ENCODE measurements around the gene GPR137. TPM values are rescaled to one million over a fixed set of nuclear protein-coding genes. Genes with fewer than 3 reads are reported as not detected.

Gene GPR137
- total and polyA plus RNA-seq, 2 experiments from 2014 or later: 35.7 to 37.6 TPM

DNA sequence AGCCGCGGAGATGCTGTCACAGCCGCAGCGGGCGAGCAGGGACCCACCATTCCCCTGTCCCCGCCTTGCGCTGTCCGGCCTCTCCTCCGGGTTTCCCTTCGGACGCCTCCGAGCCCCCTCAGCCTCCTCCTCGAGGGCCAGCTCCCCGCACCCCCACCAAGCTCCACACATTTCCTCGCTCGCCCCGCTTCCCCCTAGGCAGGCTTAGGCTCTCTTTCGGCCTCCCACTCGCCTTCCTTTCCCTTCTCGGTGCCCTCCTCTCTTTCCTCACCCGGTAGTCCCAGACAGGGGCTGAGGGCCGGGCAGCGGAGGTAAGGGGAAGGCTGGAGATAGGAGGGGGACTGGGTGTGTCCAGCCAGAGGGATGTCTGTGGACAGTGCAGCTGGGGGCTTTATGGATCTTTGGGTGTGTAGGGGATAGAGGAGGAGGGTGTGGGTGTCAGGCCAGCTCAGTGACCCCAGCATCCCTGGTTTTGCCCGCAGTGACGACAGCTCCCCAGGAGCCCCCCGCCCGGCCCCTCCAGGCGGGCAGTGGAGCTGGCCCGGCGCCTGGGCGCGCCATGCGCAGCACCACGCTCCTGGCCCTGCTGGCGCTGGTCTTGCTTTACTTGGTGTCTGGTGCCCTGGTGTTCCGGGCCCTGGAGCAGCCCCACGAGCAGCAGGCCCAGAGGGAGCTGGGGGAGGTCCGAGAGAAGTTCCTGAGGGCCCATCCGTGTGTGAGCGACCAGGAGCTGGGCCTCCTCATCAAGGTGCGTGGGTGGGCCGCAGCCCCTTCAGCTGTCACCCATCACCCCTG is 7.0 kb downstream of the GPR137 start:
- no peak for TF ChIP-seq EZH2phosphoT487 (IDR thresholded peaks at IDR 0.05; ENCODE audit: insufficient read depth, low read depth)
- TF ChIP-seq EZH2 (IDR thresholded peaks at IDR 0.05; ENCODE audit: insufficient read depth, poor library complexity, severe bottlenecking): peak; percentile 81
- Histone ChIP-seq H3K36me3 (ENCODE audit: low read depth) (no peaks in the 10 kb centered on the region), H4K20me1 (ENCODE audit: insufficient read depth) (no peaks in the 10 kb centered on the region), H3K4me2 (ENCODE audit: unreplicated experiment) (peak overlapping the region; percentile 45), H2AFZ (no peak overlapping the region), H3K4me3 (peak overlapping the region; percentile 58), H3K9ac (no peak overlapping the region), H3K27me3 (replicated peaks; ENCODE audit: insufficient read depth) (peaks cover 20% of the 10 kb centered on the region), H3K9me2 (ENCODE audit: insufficient read depth) (no peaks in the 10 kb centered on the region), H3K9me3 (ENCODE audit: low read depth) (no peaks in the 10 kb centered on the region), H3F3A (ENCODE audit: insufficient read depth) (no peaks in the 10 kb centered on the region), H3K79me2 (ENCODE audit: insufficient read depth) (no peaks in the 10 kb centered on the region), H3K4me1 (ENCODE audit: insufficient read depth) (0 out of 2 replicates have a peak, but pooled peaks cover 2% of the 10 kb centered on the region), H3K27ac (no peak overlapping the region)
- 51 to 64% methylated on average over 14 to 35 of the region's 42 CpGs for WGBS, 2 experiments (ENCODE audit: low coverage in 1 of 2, low lambda C conversion rate in 2 of 2, missing lambda C conversion rate in 2 of 2)
- no peak for DNase-seq
- in situ Hi-C loops (cut with MboI): no loop called here

DNA sequence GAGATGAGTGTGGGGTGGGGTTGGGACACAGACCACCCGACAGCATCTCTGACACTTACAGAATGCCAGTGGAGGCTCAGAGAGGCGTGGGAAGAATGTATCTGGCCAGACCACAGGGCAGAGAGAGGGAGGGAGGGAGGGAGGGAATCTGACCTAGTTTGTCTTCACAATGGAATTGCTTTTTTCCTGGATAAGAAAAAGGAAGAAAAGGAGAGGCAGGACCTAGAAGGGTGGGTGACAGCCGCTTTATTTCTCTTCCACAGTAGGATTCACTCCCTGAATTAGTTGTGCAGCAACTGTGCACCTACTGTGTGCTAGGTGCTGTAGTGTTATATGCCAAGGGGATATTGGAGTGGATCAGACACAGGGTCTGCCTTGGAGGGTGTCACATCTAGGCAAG is 9.1 kb downstream of the GPR137 start:
- Histone ChIP-seq H3K4me1 (ENCODE audit: insufficient read depth) (0 out of 2 replicates have a peak, but pooled peaks cover 4% of the 10 kb centered on the region), H3K36me3 (ENCODE audit: low read depth) (no peaks in the 10 kb centered on the region), H3K4me3 (no peak overlapping the region), H3K9me3 (ENCODE audit: low read depth) (no peaks in the 10 kb centered on the region), H4K20me1 (ENCODE audit: insufficient read depth) (no peaks in the 10 kb centered on the region), H3K27ac (no peak overlapping the region), H3K4me2 (ENCODE audit: unreplicated experiment) (no peak overlapping the region), H3K9ac (no peak overlapping the region), H2AFZ (no peak overlapping the region), H3K27me3 (replicated peaks; ENCODE audit: insufficient read depth) (peaks cover 21% of the 10 kb centered on the region), H3F3A (ENCODE audit: insufficient read depth) (no peaks in the 10 kb centered on the region), H3K79me2 (ENCODE audit: insufficient read depth) (no peaks in the 10 kb centered on the region), H3K9me2 (ENCODE audit: insufficient read depth) (no peaks in the 10 kb centered on the region)
- 13 to 21% methylated on average over 3 of the region's 3 CpGs for WGBS, 2 experiments (ENCODE audit: low coverage in 1 of 2, low lambda C conversion rate in 2 of 2, missing lambda C conversion rate in 2 of 2)
- in situ Hi-C loops (cut with MboI): no loop called here
- TF ChIP-seq EZH2 (IDR thresholded peaks at IDR 0.05; ENCODE audit: insufficient read depth, poor library complexity, severe bottlenecking): no peak
- no peak for TF ChIP-seq EZH2phosphoT487 (IDR thresholded peaks at IDR 0.05; ENCODE audit: insufficient read depth, low read depth)
- DNase-seq: peak; percentile 62

DNA sequence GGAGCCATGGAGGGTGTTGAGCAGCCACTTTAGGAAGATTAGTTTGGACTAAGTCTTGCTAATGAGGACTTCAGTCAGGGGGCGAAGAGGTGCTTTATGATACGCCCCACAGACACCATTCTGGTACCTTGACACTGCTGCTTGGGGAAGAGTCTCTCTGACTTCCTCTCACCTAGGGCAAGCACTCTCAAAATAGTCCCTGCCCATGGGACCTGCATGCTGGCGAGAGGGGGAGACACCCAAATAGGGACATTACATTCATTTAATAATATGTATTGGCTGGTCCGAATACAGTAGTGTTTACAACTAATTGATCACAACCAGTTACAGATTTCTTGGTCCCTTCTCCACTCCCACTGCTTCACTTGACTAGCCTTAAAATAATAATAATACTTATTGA is 10.1 kb downstream of the GPR137 start:
- in situ Hi-C loops (cut with MboI): no loop called here

DNA sequence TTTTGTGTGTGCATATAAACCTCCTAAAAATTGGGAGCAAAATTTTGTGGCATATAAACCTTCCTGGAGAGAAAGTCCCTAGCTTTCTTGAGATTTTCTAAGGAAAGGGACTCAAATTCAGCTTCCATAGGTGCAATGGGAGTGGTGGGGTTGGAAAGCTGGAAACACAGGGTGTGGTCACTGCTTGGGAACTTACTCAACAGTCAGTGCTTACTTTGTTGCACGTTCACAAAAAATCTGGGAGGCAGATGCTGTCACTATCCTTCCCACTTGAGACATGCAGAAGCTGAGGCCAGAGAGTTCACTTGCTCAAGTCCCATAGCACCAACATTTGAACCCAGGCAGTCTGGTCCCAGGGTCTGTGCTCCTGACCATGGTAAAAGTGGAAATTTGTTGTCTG is 10.6 kb downstream of the GPR137 start:
- 0% methylated on average over 1 of the region's 1 CpG for WGBS, 2 experiments (ENCODE audit: low coverage in 1 of 2, low lambda C conversion rate in 2 of 2, missing lambda C conversion rate in 2 of 2)
- no peaks in the 10 kb centered on the region for H3K79me2 ChIP-seq (ENCODE audit: insufficient read depth)
- no peaks in the 10 kb centered on the region for H3K36me3 ChIP-seq (ENCODE audit: low read depth)
- H3K27me3 ChIP-seq (replicated peaks; ENCODE audit: insufficient read depth): peaks cover 24% of the 10 kb centered on the region
- H3K27ac ChIP-seq: no peak overlapping the region
- peaks cover 10% of the 10 kb centered on the region; the same call in 1 of the 2 replicates for H3K4me1 ChIP-seq (ENCODE audit: insufficient read depth)
- no peak overlapping the region for H2AFZ ChIP-seq
- peak; percentile 60 for DNase-seq
- no peak for TF ChIP-seq EZH2 (IDR thresholded peaks at IDR 0.05; ENCODE audit: insufficient read depth, poor library complexity, severe bottlenecking)
- no peak for TF ChIP-seq EZH2phosphoT487 (IDR thresholded peaks at IDR 0.05; ENCODE audit: insufficient read depth, low read depth)
- H3K9me3 ChIP-seq (ENCODE audit: low read depth): no peaks in the 10 kb centered on the region
- no peak overlapping the region for H3K4me3 ChIP-seq
- no peak overlapping the region for H3K4me2 ChIP-seq (ENCODE audit: unreplicated experiment)
- no peaks in the 10 kb centered on the region for H4K20me1 ChIP-seq (ENCODE audit: insufficient read depth)
- H3K9me2 ChIP-seq (ENCODE audit: insufficient read depth): no peaks in the 10 kb centered on the region
- no peak overlapping the region for H3K9ac ChIP-seq
- in situ Hi-C loops (cut with MboI): no loop called here
- no peaks in the 10 kb centered on the region for H3F3A ChIP-seq (ENCODE audit: insufficient read depth)

More for the DNA sequence above, 10.1 kb downstream of the GPR137 start:
- TF ChIP-seq EZH2phosphoT487 (IDR thresholded peaks at IDR 0.05; ENCODE audit: insufficient read depth, low read depth): no peak
- TF ChIP-seq EZH2 (IDR thresholded peaks at IDR 0.05; ENCODE audit: insufficient read depth, poor library complexity, severe bottlenecking): no peak
- H2AFZ ChIP-seq: no peak overlapping the region
- WGBS, 2 experiments (ENCODE audit: low coverage in 1 of 2, low lambda C conversion rate in 2 of 2, missing lambda C conversion rate in 2 of 2): 77 to 82% methylated on average over 4 of the region's 4 CpGs
- no peak overlapping the region for H3K9ac ChIP-seq
- no peaks in the 10 kb centered on the region for H3K36me3 ChIP-seq (ENCODE audit: low read depth)
- peaks cover 24% of the 10 kb centered on the region for H3K27me3 ChIP-seq (replicated peaks; ENCODE audit: insufficient read depth)
- H3K4me2 ChIP-seq (ENCODE audit: unreplicated experiment): no peak overlapping the region
- no peak for DNase-seq
- no peaks in the 10 kb centered on the region for H3K79me2 ChIP-seq (ENCODE audit: insufficient read depth)
- no peaks in the 10 kb centered on the region for H3K9me2 ChIP-seq (ENCODE audit: insufficient read depth)
- no peaks in the 10 kb centered on the region for H3F3A ChIP-seq (ENCODE audit: insufficient read depth)
- H3K9me3 ChIP-seq (ENCODE audit: low read depth): no peaks in the 10 kb centered on the region
- no peak overlapping the region for H3K27ac ChIP-seq
- H4K20me1 ChIP-seq (ENCODE audit: insufficient read depth): no peaks in the 10 kb centered on the region
- peaks cover 8% of the 10 kb centered on the region; the same call in 1 of the 2 replicates for H3K4me1 ChIP-seq (ENCODE audit: insufficient read depth)
- no peak overlapping the region for H3K4me3 ChIP-seq

Measured in GM23248 (cell line).